Adipocyte (in vitro differentiated cells): ENCODE data around the gene RPS6KA1.
A peak's percentile ranks its signal among the peaks of the same experiment; 100 is the strongest.
"Not testable (repeated sequence)": the region's sequence is repeated elsewhere in the genome, so short reads cannot be mapped to it uniquely, and the experiment has no call there.

ENCODE experiments used
- DNase-seq: peaks from one replicate; pipeline ENCODE4 v3.0.0-alpha.2; 2015; ENCODE audit warnings: low read depth
- H3K27me3 ChIP-seq: replicated peaks from 2 replicates; pipeline ENCODE4 v1.7.0; 2013; ENCODE audit warnings: mild to moderate bottlenecking, low read length, moderate library complexity; ENCODE audit not compliant: control insufficient read depth, insufficient read depth
- H3K36me3 ChIP-seq: 2 replicates; pipeline ENCODE4 v1.7.0; 2013; ENCODE audit warnings: low read length, mild to moderate bottlenecking, moderate library complexity; ENCODE audit not compliant: control insufficient read depth, insufficient read depth, severe bottlenecking
- H3K4me1 ChIP-seq: 2 replicates; pipeline ENCODE4 v1.7.0; 2013; ENCODE audit warnings: mild to moderate bottlenecking, low read length, moderate library complexity; ENCODE audit not compliant: control insufficient read depth, insufficient read depth
- H3K4me3 ChIP-seq: 2 replicates; pipeline ENCODE4 v1.7.0; 2013; ENCODE audit warnings: mild to moderate bottlenecking, low read length, moderate library complexity
- H3K9ac ChIP-seq: 2 replicates; pipeline ENCODE4 v1.7.0; 2013; ENCODE audit warnings: mild to moderate bottlenecking, low read length, moderate library complexity
- H3K9me3 ChIP-seq: 2 replicates; pipeline ENCODE4 v1.7.0; 2013; ENCODE audit warnings: mild to moderate bottlenecking, low read length, moderate library complexity; ENCODE audit not compliant: control insufficient read depth

Gene RPS6KA1

DNA sequence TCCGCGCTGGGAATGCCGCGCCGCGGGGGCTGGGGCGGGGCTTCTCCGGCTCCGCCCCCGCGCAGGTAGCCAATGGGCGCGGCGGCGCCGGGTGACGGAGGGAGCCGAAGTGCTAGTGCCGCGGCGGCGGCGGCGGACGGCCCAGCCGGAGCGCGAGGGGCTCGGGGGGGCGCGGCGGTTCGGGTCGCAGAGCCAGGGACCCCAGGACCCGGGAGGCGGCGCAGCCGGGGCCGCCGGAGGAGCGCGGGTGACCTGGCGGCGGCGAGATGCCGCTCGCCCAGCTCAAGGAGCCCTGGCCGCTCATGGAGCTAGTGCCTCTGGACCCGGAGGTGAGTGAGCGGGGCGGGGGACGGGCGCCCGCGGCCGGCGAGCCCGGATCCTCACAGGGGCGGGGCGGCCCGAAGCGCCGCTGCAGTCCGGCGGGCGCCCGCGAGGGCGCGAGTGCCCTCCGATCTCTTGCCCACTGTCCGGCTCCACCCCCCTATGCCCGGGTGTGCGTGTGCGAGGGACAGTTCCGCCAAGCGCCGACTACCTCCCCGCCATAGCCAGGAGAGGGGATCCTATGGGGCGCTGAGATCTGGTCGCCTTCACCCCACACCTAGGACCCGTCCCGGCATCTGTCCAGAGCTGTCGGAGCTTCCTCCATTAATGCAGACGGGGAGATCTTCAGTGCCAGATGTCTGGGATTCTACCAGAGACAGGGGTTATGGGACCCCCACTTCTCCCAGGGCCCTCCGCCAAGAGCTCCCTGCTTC, at the start of gene RPS6KA1:
Gene RPS6KA1 (plus strand): TSS at position 107 of the 755 bp plus-strand sequence. CDS start 160 bp downstream, at position 267.
- H3K9me3 ChIP-seq, result no peaks in the 10 kb centered on the region
- peak; percentile 82 for DNase-seq

DNA sequence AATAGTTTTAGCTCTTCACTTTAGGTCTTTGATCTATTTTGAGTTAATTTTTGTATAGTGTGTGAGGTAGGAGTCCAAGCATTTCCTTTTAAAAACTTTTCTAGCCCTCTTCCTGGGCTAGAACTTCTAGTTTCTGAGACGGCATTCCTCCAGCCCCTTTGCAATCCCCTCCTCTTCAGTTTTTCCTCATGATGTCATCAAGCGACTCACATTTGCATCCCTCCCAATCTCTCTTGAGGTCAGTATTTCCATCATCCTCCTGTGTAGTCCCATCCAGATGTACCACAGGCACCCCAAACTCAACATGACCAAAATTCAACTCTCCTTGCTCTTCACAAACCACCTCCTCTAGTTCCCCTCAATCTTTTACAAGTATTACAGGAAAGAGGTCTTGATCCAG, 46.6 kb upstream of the RPS6KA1 start:
- Histone ChIP-seq H3K9me3 (no peaks in the 10 kb centered on the region), H3K4me1 (peaks cover 19% of the 10 kb centered on the region), H3K4me3 (no peak overlapping the region), H3K9ac (no peak overlapping the region), H3K27me3 (no peaks in the 10 kb centered on the region), H3K36me3 (no peaks in the 10 kb centered on the region)
- no peak for DNase-seq

More for the DNA sequence above, at the start of gene RPS6KA1:
- peaks cover 4% of the 10 kb centered on the region for H3K4me1 ChIP-seq
- H3K9ac ChIP-seq, result peak within 1 kb of the TSS; percentile 38
- H3K4me3 ChIP-seq, result peak within 1 kb of the TSS; percentile 70
- no peaks in the 10 kb centered on the region for H3K36me3 ChIP-seq
- H3K27me3 ChIP-seq, result peaks cover 9% of the 10 kb centered on the region

DNA sequence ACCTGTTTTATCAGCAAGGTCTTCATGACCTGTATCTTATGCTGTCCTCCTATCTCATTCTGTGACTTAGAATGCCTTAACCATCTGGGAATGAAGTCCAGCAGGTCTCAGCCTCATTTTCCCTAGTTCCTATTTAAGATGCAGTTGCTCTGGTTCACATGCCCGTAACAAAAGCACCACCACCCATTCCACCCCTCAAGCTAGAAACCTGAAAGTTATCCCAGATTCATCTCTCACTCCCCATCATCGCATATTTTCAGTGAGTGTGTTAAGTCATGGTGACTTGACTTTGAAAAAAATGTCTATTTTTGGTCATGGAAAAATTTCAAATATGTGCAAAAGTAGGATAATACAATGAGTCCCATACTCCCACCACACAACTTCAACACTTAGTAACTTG, 45.6 kb upstream of the RPS6KA1 start:
- Histone ChIP-seq H3K9ac (no peak overlapping the region), H3K36me3 (no peaks in the 10 kb centered on the region), H3K27me3 (no peaks in the 10 kb centered on the region), H3K4me3 (no peak overlapping the region), H3K9me3 (no peaks in the 10 kb centered on the region), H3K4me1 (peaks cover 19% of the 10 kb centered on the region)
- DNase-seq, result peak; percentile 27

DNA sequence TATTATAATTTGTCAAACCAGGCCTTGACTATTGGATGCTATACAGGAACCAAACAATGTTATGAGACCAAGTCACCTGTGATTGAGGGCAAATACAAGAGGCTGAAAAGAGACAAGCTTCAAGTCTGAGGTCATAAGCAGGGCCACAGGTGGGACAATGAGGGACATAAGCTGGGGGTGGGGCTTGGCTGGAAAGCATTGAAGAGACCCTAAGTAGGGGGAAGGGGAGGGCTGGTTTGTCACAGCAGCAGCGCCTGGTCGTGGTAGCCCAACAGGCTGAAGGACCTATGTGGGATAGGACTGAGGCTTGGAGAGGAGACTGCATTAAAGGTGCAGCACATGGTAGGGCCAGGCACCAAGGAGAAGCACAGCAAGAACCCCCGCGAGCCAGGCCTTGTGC, 39.4 kb upstream of the RPS6KA1 start:
- Histone ChIP-seq H3K27me3 (no peaks in the 10 kb centered on the region), H3K36me3 (no peaks in the 10 kb centered on the region), H3K9me3 (no peaks in the 10 kb centered on the region), H3K4me1 (peaks cover 8% of the 10 kb centered on the region), H3K4me3 (no peak overlapping the region), H3K9ac (no peak overlapping the region)
- no peak for DNase-seq

DNA sequence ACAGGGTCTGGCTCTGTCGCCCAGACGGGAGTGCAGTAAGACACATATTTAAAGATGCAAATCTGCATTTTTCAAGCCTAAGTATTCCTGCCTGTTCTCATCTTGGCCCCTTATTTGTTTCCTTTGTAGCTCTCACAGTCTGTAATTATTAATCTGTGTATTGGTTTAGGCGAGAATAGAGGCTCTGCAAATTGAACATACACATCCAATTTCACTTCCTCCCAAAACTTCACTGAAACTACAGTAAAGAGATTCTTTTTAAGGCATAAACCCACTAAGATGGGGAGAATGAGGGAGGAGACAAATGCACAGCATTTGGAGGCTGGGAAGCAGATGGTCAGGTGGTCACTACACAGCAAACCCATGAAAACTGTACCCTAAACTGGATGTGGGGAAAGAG, 36.3 kb upstream of the RPS6KA1 start:
- no peak overlapping the region for H3K4me3 ChIP-seq
- no peaks in the 10 kb centered on the region for H3K9me3 ChIP-seq
- no peaks in the 10 kb centered on the region for H3K4me1 ChIP-seq
- H3K27me3 ChIP-seq, result no peaks in the 10 kb centered on the region
- H3K36me3 ChIP-seq, result no peaks in the 10 kb centered on the region
- DNase-seq, result no peak
- H3K9ac ChIP-seq, result no peak overlapping the region

DNA sequence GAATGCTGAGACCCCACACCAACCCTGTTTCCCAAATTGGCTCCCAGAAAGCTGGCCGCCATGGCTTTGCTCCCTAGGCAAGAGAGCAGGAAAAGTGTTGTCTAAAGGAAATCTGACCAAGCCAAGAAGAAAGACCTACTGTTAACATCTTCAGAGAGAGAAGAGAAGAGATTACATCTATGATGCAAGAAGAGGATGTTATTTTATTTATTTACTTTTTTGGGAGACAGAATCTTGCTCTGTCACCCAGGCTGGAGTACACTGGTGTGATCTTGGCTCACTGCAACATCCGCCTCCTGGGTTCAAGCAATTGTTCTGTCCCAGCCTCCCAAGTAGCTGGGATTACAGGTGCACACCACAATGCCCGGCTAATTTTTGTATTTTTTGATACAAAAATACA, 35.6 kb upstream of the RPS6KA1 start:
- Histone ChIP-seq H3K4me3 (no peak overlapping the region), H3K4me1 (no peaks in the 10 kb centered on the region), H3K27me3 (no peaks in the 10 kb centered on the region), H3K9me3 (no peaks in the 10 kb centered on the region), H3K36me3 (no peaks in the 10 kb centered on the region), H3K9ac (no peak overlapping the region)
- DNase-seq, result no peak

DNA sequence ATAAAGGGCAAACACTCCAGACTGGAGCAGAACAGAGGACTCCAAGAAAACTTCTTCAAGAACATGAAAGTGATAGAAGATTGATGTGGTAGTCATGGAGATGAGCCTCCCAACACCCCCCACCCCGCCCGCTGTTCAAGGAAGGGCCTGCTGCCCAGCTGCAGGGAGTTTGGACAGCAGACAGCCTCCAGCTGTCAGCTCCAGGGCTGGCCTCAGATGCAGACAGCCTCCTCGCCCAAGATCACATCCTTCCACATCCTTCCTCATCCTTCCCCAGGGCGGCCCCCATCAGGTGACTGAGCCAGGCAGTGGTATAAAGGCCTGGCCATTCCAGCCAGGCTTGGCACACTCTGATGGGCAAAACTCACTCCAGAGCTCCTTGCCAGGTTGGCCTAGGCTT, 32.7 kb upstream of the RPS6KA1 start:
- DNase-seq, result no peak

DNA sequence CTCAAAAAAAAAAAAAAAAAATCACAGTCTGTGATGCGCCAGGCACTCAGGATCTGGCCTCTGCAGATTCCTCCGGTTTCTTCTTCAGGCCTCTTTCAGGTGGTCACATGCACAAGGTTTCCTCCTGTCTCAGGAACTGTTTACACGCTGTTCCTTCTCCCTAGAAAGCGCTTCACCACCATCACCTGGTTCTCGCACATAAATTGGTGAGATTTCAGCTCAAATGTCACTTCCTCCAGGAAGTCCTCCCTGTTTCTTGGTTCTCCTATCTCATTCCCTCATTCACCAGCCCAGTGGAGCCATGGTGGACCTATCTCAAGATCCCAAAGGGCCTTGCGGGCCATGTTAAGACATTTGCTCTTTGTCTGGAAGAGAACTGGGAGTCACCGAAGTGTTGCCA, 30.7 kb upstream of the RPS6KA1 start:
- H3K9ac ChIP-seq, result no peak overlapping the region
- no peaks in the 10 kb centered on the region for H3K9me3 ChIP-seq
- H3K4me3 ChIP-seq, result no peak overlapping the region

More for the DNA sequence above, 32.7 kb upstream of the RPS6KA1 start:
- H3K9ac ChIP-seq, result no peak overlapping the region
- no peaks in the 10 kb centered on the region for H3K36me3 ChIP-seq
- H3K9me3 ChIP-seq, result no peaks in the 10 kb centered on the region
- H3K27me3 ChIP-seq, result no peaks in the 10 kb centered on the region
- no peak overlapping the region for H3K4me3 ChIP-seq
- peaks cover 4% of the 10 kb centered on the region for H3K4me1 ChIP-seq

DNA sequence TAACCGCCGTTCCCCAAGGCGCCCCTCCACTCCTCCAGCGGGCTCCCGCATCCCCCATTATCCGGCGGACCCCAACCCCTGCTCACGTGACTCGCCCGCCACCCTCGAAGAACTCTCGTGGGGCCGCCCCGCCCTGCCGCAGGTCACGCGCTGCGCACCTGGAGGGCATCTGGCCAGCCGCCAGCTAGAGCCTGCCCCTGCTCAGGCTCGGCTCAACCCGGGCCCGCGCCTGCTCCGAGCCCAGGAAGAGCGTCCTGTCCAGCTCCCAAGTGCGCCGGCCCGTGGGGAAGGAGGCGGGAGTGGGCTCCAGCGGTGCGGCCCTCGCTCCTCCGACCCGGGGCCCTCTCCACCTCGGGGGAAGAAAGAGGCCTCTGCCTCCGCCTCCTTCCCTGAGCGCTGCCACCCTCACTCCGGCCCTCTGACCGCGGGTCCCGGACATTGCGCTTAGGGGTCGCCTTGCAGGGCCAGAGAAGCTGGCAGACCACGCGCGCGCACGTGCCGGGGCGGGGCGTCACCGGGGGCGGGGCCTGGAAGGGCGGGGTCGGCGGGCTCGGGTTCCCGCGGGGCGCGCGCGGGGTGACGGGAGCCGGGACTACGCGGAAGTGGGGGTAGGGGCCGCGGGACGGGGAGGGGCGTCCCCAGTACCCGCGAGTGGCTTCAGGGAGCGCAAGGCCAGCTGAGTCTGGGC, 28.9 kb upstream of the RPS6KA1 start:
- H3K4me3 ChIP-seq, result peak overlapping the region; percentile 91
- DNase-seq, result peak; percentile 92
- peaks cover 4% of the 10 kb centered on the region for H3K4me1 ChIP-seq

More for the DNA sequence above, 30.7 kb upstream of the RPS6KA1 start:
- peaks cover 4% of the 10 kb centered on the region for H3K4me1 ChIP-seq
- H3K36me3 ChIP-seq, result no peaks in the 10 kb centered on the region
- H3K27me3 ChIP-seq, result no peaks in the 10 kb centered on the region
- no peak for DNase-seq

DNA sequence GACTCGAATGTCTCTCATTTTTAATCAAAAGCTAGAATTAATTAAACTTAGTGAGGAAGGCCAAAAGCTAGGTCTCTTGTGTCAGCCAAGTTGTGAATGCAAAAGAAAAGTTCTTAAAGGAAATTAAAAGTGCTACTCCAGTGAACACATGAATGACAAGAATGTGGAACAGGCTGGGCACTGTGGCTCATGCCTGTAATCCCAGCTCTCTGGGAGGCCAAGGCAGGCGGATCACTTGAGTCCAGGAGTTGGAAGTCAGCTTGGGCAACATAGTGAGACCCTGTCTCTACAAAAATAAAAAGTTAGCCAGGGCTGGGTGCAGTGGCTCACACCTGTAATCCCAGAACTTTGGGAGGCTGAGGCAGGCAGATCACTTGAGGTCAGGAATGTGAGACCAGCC, 18.9 kb upstream of the RPS6KA1 start:
- not testable (repeated sequence) for H3K36me3 ChIP-seq, H3K9me3 ChIP-seq, H3K4me1 ChIP-seq, H3K27me3 ChIP-seq, H3K4me3 ChIP-seq, H3K9ac ChIP-seq
- DNase-seq, result peak; percentile 21

More for the DNA sequence above, 28.9 kb upstream of the RPS6KA1 start:
- H3K27me3 ChIP-seq, result no peaks in the 10 kb centered on the region
- H3K9me3 ChIP-seq, result no peaks in the 10 kb centered on the region
- peak overlapping the region; percentile 90 for H3K9ac ChIP-seq
- H3K36me3 ChIP-seq, result no peaks in the 10 kb centered on the region

DNA sequence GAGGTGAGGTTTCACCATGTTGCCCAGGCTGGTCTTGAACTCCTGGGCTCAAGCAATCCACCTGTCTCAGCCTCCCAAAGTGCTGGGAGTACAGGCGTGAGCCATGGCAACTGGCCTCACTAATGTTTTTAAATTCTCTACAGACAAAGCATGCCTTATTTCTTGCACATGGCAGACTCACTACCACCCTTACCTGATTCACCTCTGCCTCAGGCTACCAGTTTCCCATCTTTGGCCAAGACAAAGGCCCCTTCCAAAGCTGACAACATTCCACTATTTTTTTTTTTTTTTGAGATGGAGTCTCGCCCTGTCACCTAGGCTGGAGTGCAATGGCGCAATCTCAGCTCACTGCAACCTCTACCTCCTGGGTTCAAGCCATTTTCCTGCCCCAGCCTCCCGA, 13.7 kb upstream of the RPS6KA1 start:
- not testable (repeated sequence) for DNase-seq, H3K27me3 ChIP-seq, H3K36me3 ChIP-seq

More for the DNA sequence above, 13.7 kb upstream of the RPS6KA1 start:
- H3K4me1 ChIP-seq, H3K9me3 ChIP-seq, H3K4me3 ChIP-seq, H3K9ac ChIP-seq: not testable (repeated sequence)
